Measurements from ENCODE around the gene FAXC. TPM values are rescaled to one million over a fixed set of nuclear protein-coding genes. Genes with fewer than 3 reads are reported as not detected.

Gene FAXC
- total and polyA plus RNA-seq, 9 donors = 0.78 to 8.1 (median 2.5) TPM

DNA sequence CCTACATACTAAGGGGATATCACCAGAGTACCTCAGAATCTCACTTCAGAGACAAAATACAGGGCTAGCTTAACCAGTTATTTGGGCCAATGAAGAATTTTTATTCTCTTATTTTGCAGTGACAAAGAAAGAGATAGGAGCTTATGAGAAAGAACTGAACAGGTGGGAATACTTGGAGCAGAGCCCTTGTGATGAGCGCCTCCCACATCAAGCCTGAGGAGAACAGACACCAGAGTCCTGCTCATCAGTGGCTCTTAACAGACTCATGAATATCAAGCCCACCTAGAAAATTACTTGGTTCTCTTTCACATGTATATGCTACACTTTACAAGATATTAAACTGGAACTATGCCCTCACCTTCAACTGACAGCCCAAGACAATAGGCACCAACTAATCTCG lies 99.0 kb downstream of the FAXC start:
- TF ChIP-seq EP300 (IDR thresholded peaks at IDR 0.05) = no peak
- no peak for TF ChIP-seq POLR2A (IDR thresholded peaks at IDR 0.05)
- TF ChIP-seq, protein P1, sequence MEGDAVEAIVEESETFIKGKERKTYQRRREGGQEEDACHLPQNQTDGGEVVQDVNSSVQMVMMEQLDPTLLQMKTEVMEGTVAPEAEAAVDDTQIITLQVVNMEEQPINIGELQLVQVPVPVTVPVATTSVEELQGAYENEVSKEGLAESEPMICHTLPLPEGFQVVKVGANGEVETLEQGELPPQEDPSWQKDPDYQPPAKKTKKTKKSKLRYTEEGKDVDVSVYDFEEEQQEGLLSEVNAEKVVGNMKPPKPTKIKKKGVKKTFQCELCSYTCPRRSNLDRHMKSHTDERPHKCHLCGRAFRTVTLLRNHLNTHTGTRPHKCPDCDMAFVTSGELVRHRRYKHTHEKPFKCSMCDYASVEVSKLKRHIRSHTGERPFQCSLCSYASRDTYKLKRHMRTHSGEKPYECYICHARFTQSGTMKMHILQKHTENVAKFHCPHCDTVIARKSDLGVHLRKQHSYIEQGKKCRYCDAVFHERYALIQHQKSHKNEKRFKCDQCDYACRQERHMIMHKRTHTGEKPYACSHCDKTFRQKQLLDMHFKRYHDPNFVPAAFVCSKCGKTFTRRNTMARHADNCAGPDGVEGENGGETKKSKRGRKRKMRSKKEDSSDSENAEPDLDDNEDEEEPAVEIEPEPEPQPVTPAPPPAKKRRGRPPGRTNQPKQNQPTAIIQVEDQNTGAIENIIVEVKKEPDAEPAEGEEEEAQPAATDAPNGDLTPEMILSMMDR (IDR thresholded peaks at IDR 0.05) = no peak
- Histone ChIP-seq H3K4me1 (ENCODE audit: insufficient read depth) (no peaks in the 10 kb centered on the region), H3K4me3 (no peak overlapping the region), H3K9me3 (no peaks in the 10 kb centered on the region), H3K27me3 (no peaks in the 10 kb centered on the region), H3K27ac (no peak overlapping the region), H3K36me3 (no peaks in the 10 kb centered on the region)
- intact Hi-C loops (cut with DNase I) = no loop called here
- 81 to 83% (median 82%) methylated on average over 2 of the region's 2 CpGs for WGBS, 3 donors
- no peak for DNase-seq

DNA sequence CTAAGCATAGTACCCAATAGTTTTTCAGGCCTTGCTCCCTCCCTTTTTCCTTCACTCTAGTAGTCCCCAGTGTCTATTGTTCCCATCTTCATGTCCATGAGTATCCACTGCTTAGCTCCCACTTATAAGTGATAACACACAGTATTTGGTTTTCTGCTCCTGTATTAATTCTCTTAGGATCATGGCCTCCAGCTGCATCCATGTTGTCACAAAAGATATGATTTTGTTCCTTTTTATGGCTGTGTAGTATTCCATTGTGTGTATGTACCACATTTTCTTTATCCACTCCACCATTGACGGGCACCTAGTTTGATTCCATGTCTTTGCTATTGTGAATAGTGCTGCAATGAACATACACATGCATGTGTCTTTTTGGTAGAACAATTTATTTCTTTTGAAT lies 102.9 kb downstream of the FAXC start:
- Histone ChIP-seq H3K9me3 (no peaks in the 10 kb centered on the region), H3K27me3 (no peaks in the 10 kb centered on the region), H3K4me3 (no peak overlapping the region), H3K36me3 (no peaks in the 10 kb centered on the region), H3K27ac (no peak overlapping the region), H3K4me1 (ENCODE audit: insufficient read depth) (no peaks in the 10 kb centered on the region)
- intact Hi-C loops (cut with DNase I) = loop anchor here in 1 of 4 donors (5.0 kb wide), 1 partner anchor 459 kb away; no protein-coding TSS in a partner anchor
- no peak for TF ChIP-seq POLR2A (IDR thresholded peaks at IDR 0.05)
- no peak for DNase-seq
- 89 to 100% (median 96%) methylated on average over 1 of the region's 1 CpG for WGBS, 3 donors

DNA sequence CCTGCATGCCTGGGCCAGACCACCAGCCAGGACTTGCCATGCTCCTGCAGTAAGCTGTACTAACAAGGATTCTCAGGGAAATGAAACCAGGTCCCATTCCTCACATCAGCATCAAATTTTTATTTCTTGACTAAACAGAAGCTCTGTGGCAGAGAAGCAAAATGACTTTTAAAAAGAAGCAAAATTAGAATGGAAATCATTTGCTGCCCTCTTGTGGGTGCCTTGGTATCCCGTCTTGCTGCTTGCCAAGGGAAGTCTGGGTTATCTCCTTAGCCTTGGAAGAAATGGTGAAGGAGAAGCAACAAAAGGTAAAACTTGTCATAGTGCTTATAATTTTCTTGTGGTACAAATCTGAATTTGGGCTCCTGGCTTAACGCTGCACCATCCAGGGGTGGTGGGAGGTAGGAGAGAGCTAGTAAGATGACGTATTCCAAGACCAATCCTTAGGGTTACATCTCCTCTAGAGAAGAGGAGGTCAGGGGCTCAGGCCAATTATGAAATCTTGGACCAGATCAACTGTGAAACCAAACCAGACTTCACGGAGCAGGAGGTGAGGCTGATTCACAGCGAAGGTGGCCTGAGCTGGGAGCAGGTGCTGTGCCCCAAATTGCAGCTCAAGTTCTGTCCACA lies 107.5 kb downstream of the FAXC start:
- H3K36me3 ChIP-seq = no peaks in the 10 kb centered on the region
- H3K4me1 ChIP-seq (ENCODE audit: insufficient read depth) = no peaks in the 10 kb centered on the region
- 23 to 25% (median 25%) methylated on average over 5 of the region's 5 CpGs for WGBS, 3 donors
- intact Hi-C loops (cut with DNase I) = no loop called here
- H3K27me3 ChIP-seq = no peaks in the 10 kb centered on the region
- H3K4me3 ChIP-seq = no peak overlapping the region
- no peaks in the 10 kb centered on the region for H3K9me3 ChIP-seq
- no peak overlapping the region for H3K27ac ChIP-seq
- TF ChIP-seq, protein P1 (IDR thresholded peaks at IDR 0.05) = no peak
- TF ChIP-seq EP300 (IDR thresholded peaks at IDR 0.05) (no peak), POLR2A (IDR thresholded peaks at IDR 0.05) (no peak)
- no peak for DNase-seq

DNA sequence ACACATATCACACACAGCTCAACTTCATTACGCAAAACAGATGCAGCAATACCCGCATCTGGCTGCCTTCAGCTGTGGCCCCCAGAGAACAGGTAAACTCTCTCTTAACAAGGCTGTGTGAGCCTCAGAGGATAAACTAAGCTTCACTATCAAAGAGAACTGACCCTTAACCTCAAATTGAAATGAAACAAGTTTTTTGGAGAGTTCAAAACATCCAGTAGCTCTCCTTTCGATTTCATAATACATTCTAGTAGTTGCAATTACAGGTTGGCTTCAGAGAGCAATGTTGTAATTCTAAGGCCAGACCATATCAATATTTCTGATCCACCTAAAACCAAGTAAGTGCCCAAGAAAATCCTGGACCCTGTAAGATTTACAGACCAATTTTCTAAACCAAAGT lies 113.5 kb downstream of the FAXC start:
- Histone ChIP-seq H3K27me3 (no peaks in the 10 kb centered on the region), H3K27ac (no peak overlapping the region), H3K9me3 (no peaks in the 10 kb centered on the region), H3K4me3 (no peak overlapping the region), H3K36me3 (no peaks in the 10 kb centered on the region), H3K4me1 (ENCODE audit: insufficient read depth) (no peaks in the 10 kb centered on the region)
- DNase-seq = no peak
- WGBS, 3 donors = 57 to 82% (median 64%) methylated on average over 3 of the region's 3 CpGs
- intact Hi-C loops (cut with DNase I) = no loop called here
- TF ChIP-seq EP300 (IDR thresholded peaks at IDR 0.05) = no peak

DNA sequence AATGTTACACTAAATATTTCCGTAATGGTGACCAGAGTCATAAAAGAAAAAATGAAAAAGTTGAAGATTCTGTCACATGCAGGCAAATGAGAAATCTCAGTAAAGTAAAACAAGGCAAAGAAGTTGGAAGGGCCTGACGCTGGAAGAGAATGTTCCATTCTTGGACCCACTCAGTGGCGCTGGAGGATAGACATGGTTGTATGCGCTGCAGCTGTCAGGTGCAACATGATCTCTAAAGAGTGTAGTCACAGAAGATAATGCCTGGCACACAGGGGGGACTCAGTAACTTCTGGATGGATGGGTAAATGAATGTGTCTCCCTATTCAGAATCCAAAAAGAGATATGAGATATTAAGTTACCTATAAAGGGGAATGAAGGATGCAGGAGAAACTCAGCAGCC lies 116.3 kb downstream of the FAXC start:
- TF ChIP-seq, protein P1 (IDR thresholded peaks at IDR 0.05) = no peak
- TF ChIP-seq POLR2A (IDR thresholded peaks at IDR 0.05) (no peak), EP300 (IDR thresholded peaks at IDR 0.05) (no peak)
- Histone ChIP-seq H3K27me3 (no peaks in the 10 kb centered on the region), H3K9me3 (no peaks in the 10 kb centered on the region), H3K4me1 (ENCODE audit: insufficient read depth) (no peaks in the 10 kb centered on the region), H3K36me3 (no peaks in the 10 kb centered on the region), H3K4me3 (no peak overlapping the region), H3K27ac (no peak overlapping the region)
- intact Hi-C loops (cut with DNase I) = loop anchor here in 1 of 4 donors (5.0 kb wide), 1 partner anchor 221 kb away; no protein-coding TSS in a partner anchor
- DNase-seq = no peak
- WGBS, 3 donors = 86 to 90% (median 88%) methylated on average over 4 of the region's 4 CpGs

Data from ovary (tissue), 9 donors.